Body of pancreas (tissue), 4 donors: ENCODE results near the gene ENTPD1.

Experiments used
- CTCF ChIP-seq, 7 experiments: fragments of 450-650 bp in 4 of 7; fragments of 200-600 bp in 3 of 7; sonication (generic) in 3 of 7; IDR thresholded peaks; one replicate each; pipeline ENCODE4 v1.5.1; 2016 to 2019; ENCODE audit warnings: antibody characterized with exemption in 7 of 7
- POLR2A ChIP-seq, 3 donors: fragments of 450-650 bp; IDR thresholded peaks; one replicate each; pipeline ENCODE4 v1.6.1; 2016; ENCODE audit warnings: antibody characterized with exemption in 3 of 3, mild to moderate bottlenecking in 2 of 3

GRCh38 chr10:95881316-95881715, 125.4 kb downstream of the ENTPD1 start:
- TF ChIP-seq POLR2A (IDR thresholded peaks at IDR 0.05) (no peak), CTCF (IDR thresholded peaks at IDR 0.05) (no peak)
